PFSK-1 (cell line): Measurements from ENCODE around the gene NCCRP1.

Experiments used
- FOXP2 ChIP-seq: optimal IDR thresholded peaks from 2 replicates; pipeline ENCODE3; 2011; ENCODE audit warnings: borderline replicate concordance, control low read depth, inconsistent platforms; ENCODE audit not compliant: insufficient read depth; ENCODE audit errors: extremely low read length, extremely low read depth
- POLR2AphosphoS5 ChIP-seq: IDR thresholded peaks from 2 replicates; pipeline ENCODE4 v1.6.1; 2012; ENCODE audit warnings: low read depth, mild to moderate bottlenecking, control low read depth, low read length, moderate library complexity
- REST ChIP-seq, 2 experiments: IDR thresholded peaks; 2 replicates each; pipeline versions ENCODE4 v1.6.1 to v1.8.0; 2011 to 2012; ENCODE audit warnings: low read depth in 2 of 2, low read length in 2 of 2, control low read depth in 1 of 2, inconsistent platforms in 1 of 2, mild to moderate bottlenecking in 1 of 2, moderate library complexity in 1 of 2; ENCODE audit not compliant: insufficient read depth in 1 of 2
- SIN3A ChIP-seq: IDR thresholded peaks from 2 replicates; pipeline ENCODE4 v1.6.1; 2012; ENCODE audit warnings: mild to moderate bottlenecking, low read length, moderate library complexity, borderline replicate concordance; ENCODE audit not compliant: insufficient read depth
- TAF1 ChIP-seq: IDR thresholded peaks from 2 replicates; pipeline ENCODE4 v1.6.1; 2012; ENCODE audit warnings: low read length, control low read depth, borderline replicate concordance; ENCODE audit not compliant: insufficient read depth

The NCCRP1 gene

GRCh38 chr19:39232708-39233107, 35.9 kb downstream of the NCCRP1 start:
- TF ChIP-seq POLR2AphosphoS5 (no peak), TAF1 (no peak), SIN3A (no peak), REST (IDR thresholded peaks at IDR 0.05; ENCODE audit: insufficient read depth in 1 of 2, low read depth in 2 of 2, low read length in 2 of 2) (no peak), FOXP2 (no peak)

- TF ChIP-seq TAF1: no peak
- no peak for TF ChIP-seq POLR2AphosphoS5
- TF ChIP-seq REST (IDR thresholded peaks at IDR 0.05; ENCODE audit: insufficient read depth in 1 of 2, low read depth in 2 of 2, low read length in 2 of 2): no peak
- no peak for TF ChIP-seq SIN3A
- no peak for TF ChIP-seq FOXP2
Measured at GRCh38 chr19:39236527-39236926, 39.8 kb downstream of the NCCRP1 start.

- TF ChIP-seq FOXP2 (no peak), SIN3A (no peak), REST (IDR thresholded peaks at IDR 0.05; ENCODE audit: insufficient read depth in 1 of 2, low read depth in 2 of 2, low read length in 2 of 2) (no peak)
Measured at GRCh38 chr19:39237200-39238184, 40.7 kb downstream of the NCCRP1 start.

- no peak for TF ChIP-seq REST (IDR thresholded peaks at IDR 0.05; ENCODE audit: insufficient read depth in 1 of 2, low read depth in 2 of 2, low read length in 2 of 2)
Measured at GRCh38 chr19:39238209-39238608, 41.4 kb downstream of the NCCRP1 start.

GRCh38 chr19:39238944-39239343, 42.2 kb downstream of the NCCRP1 start:
- TF ChIP-seq FOXP2 (no peak), REST (IDR thresholded peaks at IDR 0.05; ENCODE audit: insufficient read depth in 1 of 2, low read depth in 2 of 2, low read length in 2 of 2) (no peak)
